Measurements from ENCODE around the gene ZP3. TPM values are rescaled to one million over a fixed set of nuclear protein-coding genes. Genes with fewer than 3 reads are reported as not detected.
A peak's percentile ranks its signal among the peaks of the same experiment; 100 is the strongest.

Gene ZP3
- total and polyA plus RNA-seq, 10 of the 15 experiments (the other 5 are each of a cell fraction or from before 2014, with no cell fraction given) = 0.39 to 5.1 (median 2.5) TPM

GRCh38 chr7:76393116-76394031 is 31.4 kb upstream of the ZP3 start (continued):
- TF ChIP-seq NRF1 (conservative IDR thresholded peaks at IDR 0.05; ENCODE audit: low read depth, low read length) (peak; percentile 85), TARDBP (IDR thresholded peaks at IDR 0.05; ENCODE audit: borderline replicate concordance) (no peak), RAD51 (IDR thresholded peaks at IDR 0.05) (no peak), SUZ12 (IDR thresholded peaks at IDR 0.05; ENCODE audit: unreplicated experiment) (no peak), MAX (IDR thresholded peaks at IDR 0.05; ENCODE audit: low read depth, low read length) (peak; percentile 57), CBX5 (IDR thresholded peaks at IDR 0.05; ENCODE audit: low read depth) (no peak), ZBED1 (IDR thresholded peaks at IDR 0.05; ENCODE audit: borderline replicate concordance) (no peak), IKZF2 (IDR thresholded peaks at IDR 0.05) (no peak), TCF3 (IDR thresholded peaks at IDR 0.05; ENCODE audit: borderline replicate concordance, insufficient read depth, low read depth, low read length) (0 out of 2 replicates have a peak, but pooled peaks have one; percentile 25), MXI1 (IDR thresholded peaks at IDR 0.05; ENCODE audit: low read depth, low read length) (peak; percentile 84), RCOR1 (conservative IDR thresholded peaks at IDR 0.05; ENCODE audit: low read depth, low read length) (no peak), NR2C1 (IDR thresholded peaks at IDR 0.05) (peak; percentile 22; the same call in 1 of the 2 replicates), USF1 (IDR thresholded peaks at IDR 0.05; ENCODE audit: borderline replicate concordance, extremely low read length, insufficient read depth, low read depth, low read length) (peak; percentile 45), EZH2 (IDR thresholded peaks at IDR 0.05; ENCODE audit: borderline replicate concordance, control insufficient read depth, low read depth, low read length) (no peak), SMC3 (IDR thresholded peaks at IDR 0.05; ENCODE audit: borderline replicate concordance, low read length) (no peak), CEBPB (IDR thresholded peaks at IDR 0.05; ENCODE audit: borderline replicate concordance in 1 of 2, low read depth in 2 of 2, low read length in 2 of 2) (no peak), NKRF (conservative IDR thresholded peaks at IDR 0.05) (peak; percentile 84), RB1 (IDR thresholded peaks at IDR 0.05; ENCODE audit: borderline replicate concordance) (peak; percentile 63; the same call in 1 of the 2 replicates), JUNB (IDR thresholded peaks at IDR 0.05) (no peak), IRF5 (IDR thresholded peaks at IDR 0.05; ENCODE audit: borderline replicate concordance) (no peak), BCLAF1 (IDR thresholded peaks at IDR 0.05) (no peak)

Measured in GM12878 (cell line).